Kasumi-1 (cell line): ENCODE measurements around the gene DHRS11.

ENCODE experiments used
- DNase-seq, 2 experiments: peaks; one replicate each; lab custom pipeline; 2025; lab: John Stamatoyannopoulos, UW

Gene DHRS11

GRCh38 chr17:36614081-36614480, 22.4 kb downstream of the DHRS11 start:
- no peak for DNase-seq

GRCh38 chr17:36614933-36615332, 23.3 kb downstream of the DHRS11 start:
- DNase-seq = no peak

GRCh38 chr17:36616061-36617029, 24.7 kb downstream of the DHRS11 start:
- DNase-seq = no peak

GRCh38 chr17:36617773-36618172, 26.1 kb downstream of the DHRS11 start:
- no peak for DNase-seq

GRCh38 chr17:36623281-36623680, 31.6 kb downstream of the DHRS11 start:
- no peak for DNase-seq

- DNase-seq = no peak
These were observed 33.5 kb downstream of the DHRS11 start for GRCh38 chr17:36625188-36625587.

- DNase-seq = no peak
These were observed 35.4 kb downstream of the DHRS11 start for GRCh38 chr17:36627101-36627500.

- DNase-seq = no peak
These were observed 36.9 kb downstream of the DHRS11 start for GRCh38 chr17:36628576-36628975.

GRCh38 chr17:36629252-36629847, 37.7 kb downstream of the DHRS11 start:
- peak; percentile 67 to 72 for DNase-seq

- DNase-seq = no peak
These were observed 38.4 kb downstream of the DHRS11 start for GRCh38 chr17:36629970-36630502.

- no peak for DNase-seq
These were observed 39.3 kb downstream of the DHRS11 start for GRCh38 chr17:36631022-36631421.

- no peak for DNase-seq
These were observed 41.5 kb downstream of the DHRS11 start for GRCh38 chr17:36632916-36633771.

- DNase-seq = no peak
These were observed 48.7 kb downstream of the DHRS11 start for GRCh38 chr17:36640346-36640745.

GRCh38 chr17:36640836-36641235, 49.2 kb downstream of the DHRS11 start:
- DNase-seq = no peak

- DNase-seq = no peak
These were observed 49.7 kb downstream of the DHRS11 start for GRCh38 chr17:36641331-36641876.

- no peak for DNase-seq
These were observed 50.5 kb downstream of the DHRS11 start for GRCh38 chr17:36641877-36642845.

GRCh38 chr17:36643086-36643685, 51.5 kb downstream of the DHRS11 start:
- DNase-seq = no peak

- no peak for DNase-seq
These were observed 53.7 kb downstream of the DHRS11 start for GRCh38 chr17:36645422-36645821.

GRCh38 chr17:36647636-36648035, 56.0 kb downstream of the DHRS11 start:
- DNase-seq = no peak

GRCh38 chr17:36650096-36650775, 58.6 kb downstream of the DHRS11 start:
- DNase-seq = no peak
